Brain microvascular endothelial cell (primary cell): ENCODE data around the gene PRR20G.

Source experiments
- DNase-seq: peaks from one replicate; pipeline ENCODE4 v3.0.0-alpha.2; 2020
- H3K27ac ChIP-seq: fragments of 250-450 bp; sonication (Bioruptor Pico); 2 replicates; pipeline ENCODE4 v1.5.1; 2020; ENCODE audit warnings: mild to moderate bottlenecking, moderate library complexity
- H3K27me3 ChIP-seq: fragments of 250-450 bp; sonication (Bioruptor Pico); replicated peaks from 2 replicates; pipeline ENCODE4 v1.5.1; 2020; ENCODE audit warnings: mild to moderate bottlenecking
- H3K36me3 ChIP-seq: fragments of 250-450 bp; sonication (Bioruptor Pico); replicated peaks from 2 replicates; pipeline ENCODE4 v1.5.1; 2020; ENCODE audit warnings: mild to moderate bottlenecking
- H3K4me3 ChIP-seq: 2 replicates; pipeline ENCODE4 v1.5.1; 2011; ENCODE audit warnings: low read depth, mild to moderate bottlenecking, control low read depth, low read length, moderate library complexity
- CTCF ChIP-seq: IDR thresholded peaks from 2 replicates; pipeline ENCODE4 v1.5.1; 2011; ENCODE audit warnings: low read depth, mild to moderate bottlenecking, moderate library complexity, low read length, control low read depth, inconsistent platforms; ENCODE audit errors: missing control alignments
- in situ Hi-C: cut with HindIII; loops from 2 replicates; pipeline ENCODE4 v1.10.0; 2017; ENCODE audit warnings: low sequenced_read_pairs, low pct_ligation_motif_present

Gene PRR20G

GRCh38 chr3:127264292-127264691 lies 23.6 kb downstream of the PRR20G start:
- in situ Hi-C loops, result no loop called here
- H3K27ac ChIP-seq, result no peak overlapping the region
- H3K4me3 ChIP-seq, result no peak overlapping the region
- TF ChIP-seq CTCF, result no peak
- H3K27me3 ChIP-seq, result no peaks in the 10 kb centered on the region
- no peak for DNase-seq
- H3K36me3 ChIP-seq, result no peaks in the 10 kb centered on the region

- no peak for TF ChIP-seq CTCF
- no peaks in the 10 kb centered on the region for H3K27me3 ChIP-seq
- H3K27ac ChIP-seq, result no peak overlapping the region
- H3K4me3 ChIP-seq, result no peak overlapping the region
- in situ Hi-C loops, result no loop called here
- H3K36me3 ChIP-seq, result no peaks in the 10 kb centered on the region
- no peak for DNase-seq
Measured at GRCh38 chr3:127263586-127264231, 24.1 kb downstream of the PRR20G start.

GRCh38 chr3:127263037-127263436 lies 24.8 kb downstream of the PRR20G start:
- Histone ChIP-seq H3K27ac (no peak overlapping the region), H3K4me3 (no peak overlapping the region), H3K27me3 (no peaks in the 10 kb centered on the region), H3K36me3 (no peaks in the 10 kb centered on the region)
- TF ChIP-seq CTCF, result no peak
- in situ Hi-C loops, result no loop called here
- DNase-seq, result no peak

GRCh38 chr3:127262533-127262932 lies 25.3 kb downstream of the PRR20G start:
- H3K27me3 ChIP-seq, result no peaks in the 10 kb centered on the region
- in situ Hi-C loops, result no loop called here
- no peak overlapping the region for H3K27ac ChIP-seq
- TF ChIP-seq CTCF, result no peak
- DNase-seq, result no peak
- no peak overlapping the region for H3K4me3 ChIP-seq
- H3K36me3 ChIP-seq, result no peaks in the 10 kb centered on the region

- no peak for DNase-seq
- Histone ChIP-seq H3K4me3 (no peak overlapping the region), H3K27ac (no peak overlapping the region), H3K27me3 (no peaks in the 10 kb centered on the region), H3K36me3 (no peaks in the 10 kb centered on the region)
- no peak for TF ChIP-seq CTCF
- in situ Hi-C loops, result no loop called here
Measured at GRCh38 chr3:127261925-127262324, 25.9 kb downstream of the PRR20G start.
